ENCODE data around the gene PYGO1. TPM values are rescaled to one million over a fixed set of nuclear protein-coding genes. Genes with fewer than 3 reads are reported as not detected.
A peak's percentile ranks its signal among the peaks of the same experiment; 100 is the strongest.
"Not testable (repeated sequence)": the region's sequence is repeated elsewhere in the genome, so short reads cannot be mapped to it uniquely, and the experiment has no call there.

PYGO1 gene
- total and polyA plus RNA-seq, 2 donors from 2014 or later = 0.49 to 3.7 TPM

DNA sequence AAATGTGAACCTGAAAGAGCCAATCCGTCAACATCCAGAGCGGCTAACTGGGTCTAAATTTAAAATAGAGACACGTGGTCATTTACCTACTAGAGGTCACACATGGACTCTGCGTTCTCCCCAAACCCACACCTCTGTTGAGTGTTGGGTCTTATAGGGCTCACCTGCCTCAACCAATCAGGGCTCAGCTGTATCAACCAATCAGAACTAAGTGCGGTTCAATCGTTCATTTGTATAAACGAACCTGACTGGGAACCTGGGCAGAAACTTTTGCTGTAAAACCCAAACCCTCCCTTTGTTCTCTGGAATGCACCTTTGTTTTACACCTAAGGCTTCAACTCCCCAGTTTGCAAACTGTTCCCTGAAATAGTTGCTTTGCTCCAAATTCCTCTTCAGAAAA, 89.0 kb downstream of the PYGO1 start:
- H3K27me3 ChIP-seq (ENCODE audit: control insufficient read depth, insufficient read depth, low read length) = no peaks in the 10 kb centered on the region
- intact Hi-C loops (cut with DNase I) = no loop called here
- FAIRE-seq (no peak), DNase-seq (no peak)
- H3K27ac ChIP-seq (ENCODE audit: low read depth in 2 of 2, low read length in 2 of 2) = no peak overlapping the region
- no peaks in the 10 kb centered on the region for H3K4me1 ChIP-seq (ENCODE audit: control insufficient read depth in 2 of 3, insufficient read depth in 2 of 3, low read depth in 1 of 3, low read length in 3 of 3)
- TF ChIP-seq CTCF (IDR thresholded peaks at IDR 0.05; ENCODE audit: borderline replicate concordance, extremely low read depth, insufficient read depth) = no peak
- H3K9me3 ChIP-seq (ENCODE audit: control insufficient read depth in 2 of 3, insufficient read depth in 1 of 3, low read length in 3 of 3) = no peaks in the 10 kb centered on the region
- H3K36me3 ChIP-seq (ENCODE audit: control insufficient read depth in 2 of 3, insufficient read depth in 3 of 3, low read length in 3 of 3) = no peaks in the 10 kb centered on the region
- H3K4me3 ChIP-seq (ENCODE audit: low read length in 3 of 3) = no peak overlapping the region
- H3K9ac ChIP-seq (ENCODE audit: low read length in 3 of 3) = no peak overlapping the region

DNA sequence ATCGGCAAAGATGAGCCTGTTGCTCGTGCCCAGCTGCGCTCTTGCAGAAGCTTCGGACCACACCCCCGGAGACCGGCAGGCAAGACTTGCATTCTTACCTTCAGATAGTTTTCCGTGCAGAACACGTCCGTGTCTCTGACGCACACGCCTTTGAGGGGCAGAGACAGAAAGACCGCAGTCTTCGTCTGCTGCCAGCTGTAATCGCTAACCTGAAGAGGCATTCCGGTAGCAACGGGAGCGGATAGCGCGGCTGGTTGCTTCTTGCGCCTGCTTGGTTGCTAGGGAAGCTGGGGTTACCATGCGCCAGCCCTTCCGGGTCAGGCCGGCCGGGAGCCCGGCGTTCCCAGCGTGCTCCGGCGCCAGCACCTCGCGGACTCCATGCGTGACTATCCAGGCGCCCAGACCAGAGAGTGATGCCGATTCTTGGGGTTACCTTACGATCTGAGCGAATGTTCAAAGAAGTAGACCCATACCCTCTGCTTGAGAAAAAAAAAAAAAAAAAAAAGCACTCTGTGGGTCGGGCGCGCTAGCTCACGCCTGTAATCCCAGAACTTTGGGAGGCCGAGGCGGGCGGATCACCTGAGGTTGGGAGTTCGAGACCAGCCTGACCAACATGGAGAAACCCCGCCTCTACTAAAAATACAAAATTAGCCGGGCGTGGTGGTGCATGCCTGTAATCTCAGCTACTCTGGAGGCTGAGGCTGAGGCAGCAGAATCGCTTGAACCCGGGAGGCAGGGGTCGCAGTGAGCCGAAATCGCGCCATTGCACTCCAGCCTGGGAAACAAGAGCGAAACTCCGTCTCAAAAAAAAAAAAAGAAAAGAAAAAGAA, 89.8 kb downstream of the PYGO1 start:
- not testable (repeated sequence) for FAIRE-seq
- peak overlapping the region in 2 of 3 donors; percentile 20 to 83 for H3K9ac ChIP-seq (ENCODE audit: low read length in 3 of 3)

DNA sequence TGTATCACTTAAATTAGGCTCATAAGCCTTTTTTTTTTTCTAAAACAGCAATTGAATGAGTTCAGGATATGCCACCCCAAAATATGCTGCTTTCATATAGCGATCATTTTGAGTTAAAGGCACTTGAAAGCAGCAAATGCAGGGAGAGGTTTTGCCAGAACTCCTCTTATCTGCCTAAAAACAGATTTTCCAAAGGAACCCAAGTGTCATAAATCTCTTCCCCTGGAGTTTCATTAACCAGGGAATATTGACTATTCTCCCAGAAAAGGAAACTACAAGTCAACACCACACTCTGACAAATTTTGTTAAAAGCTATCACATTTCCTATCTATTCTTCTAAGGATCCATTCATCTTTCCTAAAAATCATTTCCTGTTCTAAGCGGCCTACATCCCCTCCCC, 91.4 kb downstream of the PYGO1 start:
- Histone ChIP-seq H3K27ac (ENCODE audit: low read depth in 2 of 2, low read length in 2 of 2) (no peak overlapping the region), H3K36me3 (ENCODE audit: control insufficient read depth in 2 of 3, insufficient read depth in 3 of 3, low read length in 3 of 3) (no peaks in the 10 kb centered on the region), H3K9me3 (ENCODE audit: control insufficient read depth in 2 of 3, insufficient read depth in 1 of 3, low read length in 3 of 3) (no peaks in the 10 kb centered on the region), H3K27me3 (ENCODE audit: control insufficient read depth, insufficient read depth, low read length) (no peaks in the 10 kb centered on the region), H3K4me1 (ENCODE audit: control insufficient read depth in 2 of 3, insufficient read depth in 2 of 3, low read depth in 1 of 3, low read length in 3 of 3) (no peaks in the 10 kb centered on the region), H3K9ac (ENCODE audit: low read length in 3 of 3) (no peak overlapping the region), H3K4me3 (ENCODE audit: low read length in 3 of 3) (no peak overlapping the region)
- FAIRE-seq (no peak), DNase-seq (no peak)
- TF ChIP-seq CTCF (IDR thresholded peaks at IDR 0.05; ENCODE audit: borderline replicate concordance, extremely low read depth, insufficient read depth) = no peak
- intact Hi-C loops (cut with DNase I) = no loop called here

More for the DNA sequence above, 89.8 kb downstream of the PYGO1 start:
- H3K27ac ChIP-seq (ENCODE audit: low read depth in 2 of 2, low read length in 2 of 2); H3K9me3 ChIP-seq (ENCODE audit: control insufficient read depth in 2 of 3, insufficient read depth in 1 of 3, low read length in 3 of 3); intact Hi-C loops (cut with DNase I); H3K36me3 ChIP-seq (ENCODE audit: control insufficient read depth in 2 of 3, insufficient read depth in 3 of 3, low read length in 3 of 3); H3K4me1 ChIP-seq (ENCODE audit: control insufficient read depth in 2 of 3, insufficient read depth in 2 of 3, low read depth in 1 of 3, low read length in 3 of 3); H3K27me3 ChIP-seq (ENCODE audit: control insufficient read depth, insufficient read depth, low read length): not testable (repeated sequence)
- H3K4me3 ChIP-seq (ENCODE audit: low read length in 3 of 3) = peak overlapping the region; percentile 88 to 99 (median 98)
- DNase-seq = peak; percentile 90 to 94 (median 92)

- H3K9ac ChIP-seq (ENCODE audit: low read length in 3 of 3) = no peak overlapping the region
- DNase-seq = no peak
- FAIRE-seq = no peak
- H3K4me3 ChIP-seq (ENCODE audit: low read length in 3 of 3) = no peak overlapping the region
- H3K36me3 ChIP-seq (ENCODE audit: control insufficient read depth in 2 of 3, insufficient read depth in 3 of 3, low read length in 3 of 3) = no peaks in the 10 kb centered on the region
- intact Hi-C loops (cut with DNase I) = no loop called here
- no peak overlapping the region for H3K27ac ChIP-seq (ENCODE audit: low read depth in 2 of 2, low read length in 2 of 2)
- H3K9me3 ChIP-seq (ENCODE audit: control insufficient read depth in 2 of 3, insufficient read depth in 1 of 3, low read length in 3 of 3) = no peaks in the 10 kb centered on the region
- no peaks in the 10 kb centered on the region for H3K27me3 ChIP-seq (ENCODE audit: control insufficient read depth, insufficient read depth, low read length)
- no peak for TF ChIP-seq CTCF (IDR thresholded peaks at IDR 0.05; ENCODE audit: borderline replicate concordance, extremely low read depth, insufficient read depth)
- H3K4me1 ChIP-seq (ENCODE audit: control insufficient read depth in 2 of 3, insufficient read depth in 2 of 3, low read depth in 1 of 3, low read length in 3 of 3) = no peaks in the 10 kb centered on the region
These were observed 93.2 kb downstream of the PYGO1 start for GRCh38 chr15:55494931-55495330.

DNA sequence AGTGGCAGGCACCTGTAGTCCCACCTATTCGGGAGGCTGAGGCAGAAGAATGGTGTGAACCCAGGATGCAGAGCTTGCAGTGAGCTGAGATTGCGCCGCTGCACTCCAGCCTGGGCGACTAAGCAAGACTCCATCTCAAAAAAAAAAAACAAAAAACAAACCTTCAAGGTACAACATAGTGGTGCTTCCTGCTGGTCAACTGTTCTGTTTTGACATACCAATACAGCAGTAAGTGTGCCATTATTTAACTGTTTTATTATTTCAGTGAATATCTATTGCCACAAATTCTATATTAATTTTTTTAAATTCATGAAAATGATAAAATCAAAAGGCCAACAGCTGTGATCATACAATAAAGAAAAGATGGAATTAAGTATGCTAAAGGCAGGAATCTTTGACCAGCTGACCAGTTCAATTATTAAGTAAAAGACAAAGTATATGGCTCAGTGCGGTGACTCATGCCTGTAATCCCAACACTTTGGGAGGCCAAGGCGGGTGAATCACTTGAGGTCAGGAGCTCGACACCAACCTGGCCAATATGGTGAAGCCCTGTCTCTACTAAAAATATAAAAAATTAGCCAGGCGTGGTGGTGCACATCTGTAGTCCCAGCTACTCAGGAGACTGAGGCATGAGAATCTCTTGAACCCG, 99.1 kb downstream of the PYGO1 start:
- H3K4me3 ChIP-seq (ENCODE audit: low read length in 3 of 3); H3K9ac ChIP-seq (ENCODE audit: low read length in 3 of 3); H3K27me3 ChIP-seq (ENCODE audit: control insufficient read depth, insufficient read depth, low read length); H3K9me3 ChIP-seq (ENCODE audit: control insufficient read depth in 2 of 3, insufficient read depth in 1 of 3, low read length in 3 of 3); FAIRE-seq; H3K36me3 ChIP-seq (ENCODE audit: control insufficient read depth in 2 of 3, insufficient read depth in 3 of 3, low read length in 3 of 3); DNase-seq; intact Hi-C loops (cut with DNase I); H3K27ac ChIP-seq (ENCODE audit: low read depth in 2 of 2, low read length in 2 of 2); H3K4me1 ChIP-seq (ENCODE audit: control insufficient read depth in 2 of 3, insufficient read depth in 2 of 3, low read depth in 1 of 3, low read length in 3 of 3): not testable (repeated sequence)

Measured in kidney (tissue), 14 donors.